Stimulated activated CD4-positive, alpha-beta T cell treated with anti-CD3 and anti-CD28 coated beads, Interleukin-2, amount 100 ng/mL, for 24 hours (primary cell): ENCODE measurements around the gene EXOC3.
"Not testable (repeated sequence)": the region's sequence is repeated elsewhere in the genome, so short reads cannot be mapped to it uniquely, and the experiment has no call there.

ENCODE experiments used
- DNase-seq, 2 donors: peaks; one replicate each; pipeline ENCODE4 v3.0.0-alpha.2; 2020

The EXOC3 gene

GRCh38 chr5:507986-508575 is 65.1 kb downstream of the EXOC3 start:
- not testable (repeated sequence) for DNase-seq

- DNase-seq = no peak
Observed at GRCh38 chr5:509611-510185, 66.7 kb downstream of the EXOC3 start.

- DNase-seq = no peak
Observed at GRCh38 chr5:510521-510920, 67.5 kb downstream of the EXOC3 start.

- no peak for DNase-seq
Observed at GRCh38 chr5:511476-511875, 68.5 kb downstream of the EXOC3 start.

- no peak for DNase-seq
Observed at GRCh38 chr5:513216-514100, 70.5 kb downstream of the EXOC3 start.

GRCh38 chr5:514101-514485 is 71.1 kb downstream of the EXOC3 start:
- no peak for DNase-seq

- no peak for DNase-seq
Observed at GRCh38 chr5:514673-515072, 71.7 kb downstream of the EXOC3 start.

GRCh38 chr5:515273-515836 is 72.4 kb downstream of the EXOC3 start:
- no peak for DNase-seq

- no peak for DNase-seq
Observed at GRCh38 chr5:516338-516925, 73.5 kb downstream of the EXOC3 start.
